Kidney (tissue), 14 donors: ENCODE data around the gene CHST2. TPM values are rescaled to one million over a fixed set of nuclear protein-coding genes. Genes with fewer than 3 reads are reported as not detected.

Experiments used
- DNase-seq, 5 donors: peaks; one replicate each; pipeline ENCODE4 v3.0.0-alpha.2; 2013 to 2020
- FAIRE-seq: peaks from 2 replicates; lab custom pipeline; 2012; peaks lifted over from hg19 to GRCh38; lab: Jason Lieb, UNC
- H3K27ac ChIP-seq, 2 donors: one replicate each; pipeline ENCODE4 v1.7.0; 2013; ENCODE audit warnings: low read depth in 2 of 2, low read length in 2 of 2, inconsistent platforms in 1 of 2
- H3K27me3 ChIP-seq: one replicate; pipeline ENCODE4 v1.7.1; 2013; ENCODE audit warnings: low read length, inconsistent platforms; ENCODE audit not compliant: control insufficient read depth, insufficient read depth
- H3K36me3 ChIP-seq, 3 donors: one replicate each; pipeline versions ENCODE4 v1.7.0 to v1.7.1; 2013; ENCODE audit warnings: low read length in 3 of 3, control low read depth in 1 of 3, inconsistent platforms in 1 of 3; ENCODE audit not compliant: insufficient read depth in 3 of 3, control insufficient read depth in 2 of 3
- H3K4me1 ChIP-seq, 3 donors: one replicate each; pipeline versions ENCODE4 v1.7.0 to v1.7.1; 2013; ENCODE audit warnings: low read length in 3 of 3, inconsistent platforms in 1 of 3, low read depth in 1 of 3; ENCODE audit not compliant: control insufficient read depth in 2 of 3, insufficient read depth in 2 of 3
- H3K4me3 ChIP-seq, 3 donors: one replicate each; pipeline versions ENCODE4 v1.7.0 to v1.8.1; 2013; ENCODE audit warnings: low read length in 3 of 3, control low read depth in 1 of 3, inconsistent platforms in 1 of 3
- H3K9ac ChIP-seq, 3 donors: one replicate each; pipeline versions ENCODE4 v1.7.0 to v1.7.1; 2013; ENCODE audit warnings: low read length in 3 of 3, control low read depth in 1 of 3, inconsistent platforms in 1 of 3
- H3K9me3 ChIP-seq, 3 donors: one replicate each; pipeline versions ENCODE4 v1.7.0 to v1.7.1; 2013; ENCODE audit warnings: low read length in 3 of 3, control low read depth in 1 of 3, inconsistent platforms in 1 of 3; ENCODE audit not compliant: control insufficient read depth in 2 of 3, insufficient read depth in 1 of 3
- intact Hi-C: fragments of 100-400 bp; cut with DNase I; formaldehyde crosslinking; loops from one replicate; pipeline ENCODE4 v1.11.1; 2022
- polyA plus RNA-seq: library from polyadenylated mRNA; stranded (reverse); fragments of 350-450 nt; fragmentation: Illumina TruSeq; extraction: RNeasy Lipid Tissue Mini Kit (QIAGEN cat#74804); gene quantifications from one replicate; pipeline ENCODE4 v1.2.3, GENCODE V29; 2014; ENCODE audit warnings: low read depth, low replicate concordance; ENCODE audit not compliant: insufficient read depth
- total RNA-seq: library from RNA; stranded (reverse); fragmentation: NEBNext Ultra II Directional; extraction: Animal tissue kit (Norgen Biotek cat#: 25700); gene quantifications from one replicate; pipeline ENCODE4 v1.2.1, GENCODE V29; 2021
- TF ChIP-seq, protein P1 (sequence below): IDR thresholded peaks from 3 replicates; pipeline ENCODE4 v1.5.1; 2012; ENCODE audit warnings: mild to moderate bottlenecking, moderate library complexity, borderline replicate concordance; ENCODE audit not compliant: insufficient read depth; ENCODE audit errors: extremely low read depth
- donor health status: control.
- donor health status: control.
- donor health status: control.
- donor health status: control.
- donor health status: control.
- donor health status: DM: yes; HTN: yes; CAD: no.
- donor health status: Normal renal cell carcinoma (clear cell type).

CHST2 gene
- total and polyA plus RNA-seq, 2 donors from 2014 or later, result 4.4 to 6.0 TPM

DNA sequence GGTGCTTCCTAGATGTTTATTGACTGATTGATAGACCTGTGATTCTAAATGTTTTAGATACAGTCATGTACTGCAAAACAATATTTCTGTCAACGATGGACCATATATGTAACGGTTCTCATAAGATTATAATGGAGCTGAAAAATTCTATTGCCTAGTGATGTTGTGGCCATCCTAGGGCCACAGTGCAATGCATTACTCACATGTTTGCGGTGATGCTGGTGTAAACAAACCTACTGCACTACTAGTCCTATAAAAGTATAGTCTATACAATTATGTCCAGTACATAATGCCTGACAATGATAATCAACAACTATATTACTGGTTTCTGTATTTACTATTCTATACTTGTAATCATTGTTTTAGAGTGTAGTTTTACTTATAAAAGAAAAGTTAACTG, 46.8 kb downstream of the CHST2 start:
- intact Hi-C loops, result no loop called here
- H3K9ac ChIP-seq, result no peak overlapping the region
- FAIRE-seq, result no peak
- no peak overlapping the region for H3K4me3 ChIP-seq
- no peaks in the 10 kb centered on the region for H3K36me3 ChIP-seq
- H3K4me1 ChIP-seq, result peaks cover 0 to 3% (median 0%) of the 10 kb centered on the region in 3 donors
- no peaks in the 10 kb centered on the region for H3K27me3 ChIP-seq
- TF ChIP-seq, protein P1, sequence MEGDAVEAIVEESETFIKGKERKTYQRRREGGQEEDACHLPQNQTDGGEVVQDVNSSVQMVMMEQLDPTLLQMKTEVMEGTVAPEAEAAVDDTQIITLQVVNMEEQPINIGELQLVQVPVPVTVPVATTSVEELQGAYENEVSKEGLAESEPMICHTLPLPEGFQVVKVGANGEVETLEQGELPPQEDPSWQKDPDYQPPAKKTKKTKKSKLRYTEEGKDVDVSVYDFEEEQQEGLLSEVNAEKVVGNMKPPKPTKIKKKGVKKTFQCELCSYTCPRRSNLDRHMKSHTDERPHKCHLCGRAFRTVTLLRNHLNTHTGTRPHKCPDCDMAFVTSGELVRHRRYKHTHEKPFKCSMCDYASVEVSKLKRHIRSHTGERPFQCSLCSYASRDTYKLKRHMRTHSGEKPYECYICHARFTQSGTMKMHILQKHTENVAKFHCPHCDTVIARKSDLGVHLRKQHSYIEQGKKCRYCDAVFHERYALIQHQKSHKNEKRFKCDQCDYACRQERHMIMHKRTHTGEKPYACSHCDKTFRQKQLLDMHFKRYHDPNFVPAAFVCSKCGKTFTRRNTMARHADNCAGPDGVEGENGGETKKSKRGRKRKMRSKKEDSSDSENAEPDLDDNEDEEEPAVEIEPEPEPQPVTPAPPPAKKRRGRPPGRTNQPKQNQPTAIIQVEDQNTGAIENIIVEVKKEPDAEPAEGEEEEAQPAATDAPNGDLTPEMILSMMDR, result no peak
- H3K27ac ChIP-seq, result no peak overlapping the region
- no peak for DNase-seq
- no peaks in the 10 kb centered on the region for H3K9me3 ChIP-seq

GRCh38 chr3:143167969-143168854, 48.6 kb downstream of the CHST2 start:
- intact Hi-C loops, result no loop called here
- H3K27me3 ChIP-seq, result no peaks in the 10 kb centered on the region
- FAIRE-seq (no peak), DNase-seq (no peak)
- H3K36me3 ChIP-seq, result no peaks in the 10 kb centered on the region
- no peak overlapping the region for H3K4me3 ChIP-seq
- TF ChIP-seq, protein P1, result no peak
- H3K4me1 ChIP-seq, result peaks cover 0 to 11% (median 0%) of the 10 kb centered on the region in 3 donors
- H3K9ac ChIP-seq, result no peak overlapping the region
- H3K9me3 ChIP-seq, result no peaks in the 10 kb centered on the region
- H3K27ac ChIP-seq, result no peak overlapping the region

- Histone ChIP-seq H3K27me3 (no peaks in the 10 kb centered on the region), H3K36me3 (no peaks in the 10 kb centered on the region), H3K9ac (no peak overlapping the region), H3K27ac (no peak overlapping the region), H3K4me3 (no peak overlapping the region), H3K4me1 (peaks cover 0 to 11% (median 0%) of the 10 kb centered on the region in 3 donors), H3K9me3 (no peaks in the 10 kb centered on the region)
- TF ChIP-seq, protein P1, result no peak
- FAIRE-seq (no peak), DNase-seq (no peak)
- intact Hi-C loops, result no loop called here
Measured at GRCh38 chr3:143168855-143169192, 49.3 kb downstream of the CHST2 start.
